ENCODE results near the gene CLDND1. TPM values are rescaled to one million over a fixed set of nuclear protein-coding genes. Genes with fewer than 3 reads are reported as not detected.
A peak's percentile ranks its signal among the peaks of the same experiment; 100 is the strongest.

Gene CLDND1
- 100 to 1,000 TPM in 2 of 4 donors, 10 to 100 TPM in 2; 70.2 to 112 (median 91.6) TPM for total RNA-seq

GRCh38 chr3:98522544-98523281, at the start of gene CLDND1:
Gene CLDND1 (minus strand): TSS chr3:98522902. CDS start chr3:98521424, 1,478 bp downstream.
- no peaks in the 10 kb centered on the region for H3K9me3 ChIP-seq
- intact Hi-C loops (cut with DNase I) = no loop called here
- DNase-seq = peak; percentile 96 to 98
- no peaks in the 10 kb centered on the region for H3K27me3 ChIP-seq
- WGBS, 2 donors = 0% methylated on average over 49 of the region's 63 CpGs
- H3K4me1 ChIP-seq = peaks cover 11 to 16% of the 10 kb centered on the region in 2 donors
- peak within 1 kb of the TSS; percentile 90 to 91 (median 91) for H3K27ac ChIP-seq
- peak within 1 kb of the TSS; percentile 26 to 76 (median 65) for H3K4me3 ChIP-seq (replicated peaks in 1 of 3)
- TF ChIP-seq POLR2A (IDR thresholded peaks at IDR 0.05) = peak in 1 of 2 donors; percentile 87
- TF ChIP-seq, protein P1, sequence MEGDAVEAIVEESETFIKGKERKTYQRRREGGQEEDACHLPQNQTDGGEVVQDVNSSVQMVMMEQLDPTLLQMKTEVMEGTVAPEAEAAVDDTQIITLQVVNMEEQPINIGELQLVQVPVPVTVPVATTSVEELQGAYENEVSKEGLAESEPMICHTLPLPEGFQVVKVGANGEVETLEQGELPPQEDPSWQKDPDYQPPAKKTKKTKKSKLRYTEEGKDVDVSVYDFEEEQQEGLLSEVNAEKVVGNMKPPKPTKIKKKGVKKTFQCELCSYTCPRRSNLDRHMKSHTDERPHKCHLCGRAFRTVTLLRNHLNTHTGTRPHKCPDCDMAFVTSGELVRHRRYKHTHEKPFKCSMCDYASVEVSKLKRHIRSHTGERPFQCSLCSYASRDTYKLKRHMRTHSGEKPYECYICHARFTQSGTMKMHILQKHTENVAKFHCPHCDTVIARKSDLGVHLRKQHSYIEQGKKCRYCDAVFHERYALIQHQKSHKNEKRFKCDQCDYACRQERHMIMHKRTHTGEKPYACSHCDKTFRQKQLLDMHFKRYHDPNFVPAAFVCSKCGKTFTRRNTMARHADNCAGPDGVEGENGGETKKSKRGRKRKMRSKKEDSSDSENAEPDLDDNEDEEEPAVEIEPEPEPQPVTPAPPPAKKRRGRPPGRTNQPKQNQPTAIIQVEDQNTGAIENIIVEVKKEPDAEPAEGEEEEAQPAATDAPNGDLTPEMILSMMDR (IDR thresholded peaks at IDR 0.05) = no peak
- no peaks in the 10 kb centered on the region for H3K36me3 ChIP-seq

GRCh38 chr3:98568402-98568801, 45.7 kb upstream of the CLDND1 start:
- Histone ChIP-seq H3K27me3 (no peaks in the 10 kb centered on the region), H3K4me3 (replicated peaks in 1 of 3) (no peak overlapping the region), H3K36me3 (no peaks in the 10 kb centered on the region), H3K9me3 (no peaks in the 10 kb centered on the region), H3K27ac (no peak overlapping the region), H3K4me1 (no peaks in the 10 kb centered on the region)
- WGBS, 2 donors = 80 to 87% methylated on average over 3 of the region's 3 CpGs
- TF ChIP-seq POLR2A (IDR thresholded peaks at IDR 0.05) = no peak
- TF ChIP-seq, protein P1 (IDR thresholded peaks at IDR 0.05) = no peak
- intact Hi-C loops (cut with DNase I) = no loop called here
- DNase-seq = no peak

DNA sequence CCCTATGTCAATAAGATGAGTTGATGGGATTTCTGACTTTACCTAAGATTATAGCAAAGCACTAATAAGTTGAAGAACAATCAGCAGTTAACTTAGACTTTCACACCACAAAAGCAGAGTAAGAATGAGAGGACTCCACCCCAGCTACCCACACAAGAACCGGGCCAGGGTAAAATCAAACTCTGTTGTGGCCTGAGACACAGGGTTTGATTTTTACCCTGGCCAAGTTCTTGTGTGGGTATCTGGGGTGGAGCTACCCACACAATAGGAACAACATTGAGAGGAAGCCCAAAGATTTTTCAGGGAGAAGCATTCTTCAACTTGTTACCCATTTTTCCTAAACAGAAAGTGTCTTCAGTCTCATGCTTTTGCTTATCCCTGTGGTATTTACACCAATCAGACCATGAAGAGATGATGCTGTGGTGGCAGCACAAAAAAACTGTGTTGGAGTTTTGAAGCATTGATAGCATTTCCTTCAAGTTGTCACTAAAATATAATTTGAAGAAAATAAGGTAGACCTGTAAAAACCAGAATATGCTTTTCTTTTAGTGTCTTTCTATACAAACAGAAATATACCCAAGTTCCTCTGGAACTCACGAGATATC, 45.1 kb upstream of the CLDND1 start:
- no peak for DNase-seq
- intact Hi-C loops (cut with DNase I) = no loop called here
- WGBS, 2 donors = 84 to 90% methylated on average over 2 of the region's 2 CpGs
- H3K4me3 ChIP-seq (replicated peaks in 1 of 3) = no peak overlapping the region
- no peaks in the 10 kb centered on the region for H3K27me3 ChIP-seq
- H3K4me1 ChIP-seq = no peaks in the 10 kb centered on the region
- H3K27ac ChIP-seq = no peak overlapping the region
- TF ChIP-seq POLR2A (IDR thresholded peaks at IDR 0.05) = no peak
- TF ChIP-seq, protein P1 (IDR thresholded peaks at IDR 0.05) = no peak
- H3K9me3 ChIP-seq = no peaks in the 10 kb centered on the region
- no peaks in the 10 kb centered on the region for H3K36me3 ChIP-seq

DNA sequence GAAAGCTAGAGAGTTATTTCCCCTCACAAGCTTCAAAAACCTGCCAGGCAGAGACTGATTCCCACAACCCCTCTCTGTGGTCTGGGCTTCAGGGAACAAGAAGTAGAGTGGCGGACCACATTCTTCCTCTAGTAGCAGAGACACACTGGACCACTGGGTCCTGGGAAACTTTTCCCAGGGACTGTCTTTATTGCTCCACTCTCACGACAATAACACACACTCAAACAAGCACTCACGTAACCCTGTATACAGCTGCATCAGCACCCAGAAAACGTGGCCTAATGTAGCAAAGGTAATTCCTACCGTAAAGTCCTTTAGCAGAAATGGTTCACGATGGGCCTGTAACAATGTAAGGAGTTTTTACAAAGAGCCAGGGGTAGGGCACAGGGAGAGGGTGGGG, 43.1 kb upstream of the CLDND1 start:
- Histone ChIP-seq H3K9me3 (no peaks in the 10 kb centered on the region), H3K4me1 (no peaks in the 10 kb centered on the region), H3K27me3 (no peaks in the 10 kb centered on the region), H3K27ac (no peak overlapping the region), H3K4me3 (replicated peaks in 1 of 3) (no peak overlapping the region), H3K36me3 (no peaks in the 10 kb centered on the region)
- 83 to 85% methylated on average over 6 of the region's 6 CpGs for WGBS, 2 donors
- DNase-seq = no peak
- intact Hi-C loops (cut with DNase I) = no loop called here
- no peak for TF ChIP-seq POLR2A (IDR thresholded peaks at IDR 0.05)
- TF ChIP-seq, protein P1 (IDR thresholded peaks at IDR 0.05) = no peak

DNA sequence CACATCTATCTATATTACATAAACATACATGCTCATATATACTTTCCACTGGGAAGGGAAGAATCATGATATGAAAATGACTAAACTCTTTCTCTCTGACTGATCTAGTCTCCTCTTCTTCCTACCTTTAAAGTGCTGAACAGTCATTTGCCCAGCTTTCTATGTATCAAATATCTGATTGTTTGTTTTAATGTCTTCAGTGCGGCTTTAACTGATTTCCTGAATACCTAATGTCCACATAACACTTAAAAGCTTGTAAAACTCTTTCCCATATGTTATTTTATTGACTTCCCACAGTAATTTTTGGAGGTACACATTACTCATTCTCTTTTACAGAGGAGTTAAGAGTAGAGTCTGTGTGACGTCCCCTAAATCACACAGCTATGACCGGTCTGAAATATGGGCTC, 42.5 kb upstream of the CLDND1 start:
- Histone ChIP-seq H3K36me3 (no peaks in the 10 kb centered on the region), H3K27me3 (no peaks in the 10 kb centered on the region), H3K4me3 (replicated peaks in 1 of 3) (no peak overlapping the region), H3K9me3 (no peaks in the 10 kb centered on the region), H3K27ac (no peak overlapping the region), H3K4me1 (no peaks in the 10 kb centered on the region)
- intact Hi-C loops (cut with DNase I) = no loop called here
- TF ChIP-seq, protein P1 (IDR thresholded peaks at IDR 0.05) = no peak
- no peak for TF ChIP-seq POLR2A (IDR thresholded peaks at IDR 0.05)
- WGBS, 2 donors = 44 to 60% methylated on average over 3 of the region's 3 CpGs
- DNase-seq = no peak
